NCI-H82 treated with DMSO at 0.1 percent for 48 hours (cell line): Measurements from ENCODE around the gene ZNF837.
"Not testable (repeated sequence)": the region's sequence is repeated elsewhere in the genome, so short reads cannot be mapped to it uniquely, and the experiment has no call there.

ENCODE experiments used
- DNase-seq: peaks from one replicate; lab custom pipeline; 2025; ENCODE audit not compliant: unreplicated experiment; lab: John Stamatoyannopoulos, UW

The ZNF837 gene

DNA sequence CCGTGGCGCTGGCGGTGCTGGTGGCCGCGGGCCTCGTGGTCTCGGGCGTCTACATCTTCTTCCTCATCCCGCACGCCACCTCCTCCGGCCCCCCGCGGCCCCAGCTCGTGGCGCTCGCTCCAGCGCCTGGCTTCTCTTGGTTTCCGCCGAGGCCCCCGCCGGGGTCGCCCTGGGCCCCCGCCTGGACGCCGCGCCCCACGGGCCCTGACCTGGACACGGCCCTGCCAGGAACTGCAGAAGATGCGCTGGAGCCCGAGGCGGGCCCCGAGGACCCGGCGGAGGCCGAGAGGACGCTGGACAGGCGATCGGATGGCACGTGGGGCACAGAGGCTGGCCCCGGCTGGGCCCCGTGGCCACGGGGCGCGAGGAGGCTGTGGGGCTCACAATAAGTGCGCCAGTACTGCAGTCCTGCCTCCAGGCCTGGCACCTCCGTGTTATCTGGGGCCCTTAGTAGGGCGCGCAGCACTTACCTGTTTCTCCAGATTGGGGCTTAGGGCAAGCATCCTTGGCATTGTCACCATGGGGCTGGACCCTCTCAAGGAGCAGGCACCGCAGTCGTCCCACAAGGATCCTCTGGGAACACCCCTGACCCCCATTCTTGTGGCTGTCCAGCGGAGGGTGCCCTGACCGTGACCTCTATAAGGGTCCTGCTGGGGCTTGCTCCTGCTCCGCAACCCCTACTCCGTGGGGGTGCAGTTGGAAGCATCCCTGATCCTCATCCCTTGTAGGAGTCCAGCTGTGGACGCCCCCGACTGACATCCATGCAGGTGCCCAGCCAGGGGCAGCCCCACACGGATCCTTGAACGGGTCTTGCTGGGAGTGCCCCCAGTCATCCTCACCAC lies 16.1 kb upstream of the ZNF837 start:
- DNase-seq, result no peak

DNA sequence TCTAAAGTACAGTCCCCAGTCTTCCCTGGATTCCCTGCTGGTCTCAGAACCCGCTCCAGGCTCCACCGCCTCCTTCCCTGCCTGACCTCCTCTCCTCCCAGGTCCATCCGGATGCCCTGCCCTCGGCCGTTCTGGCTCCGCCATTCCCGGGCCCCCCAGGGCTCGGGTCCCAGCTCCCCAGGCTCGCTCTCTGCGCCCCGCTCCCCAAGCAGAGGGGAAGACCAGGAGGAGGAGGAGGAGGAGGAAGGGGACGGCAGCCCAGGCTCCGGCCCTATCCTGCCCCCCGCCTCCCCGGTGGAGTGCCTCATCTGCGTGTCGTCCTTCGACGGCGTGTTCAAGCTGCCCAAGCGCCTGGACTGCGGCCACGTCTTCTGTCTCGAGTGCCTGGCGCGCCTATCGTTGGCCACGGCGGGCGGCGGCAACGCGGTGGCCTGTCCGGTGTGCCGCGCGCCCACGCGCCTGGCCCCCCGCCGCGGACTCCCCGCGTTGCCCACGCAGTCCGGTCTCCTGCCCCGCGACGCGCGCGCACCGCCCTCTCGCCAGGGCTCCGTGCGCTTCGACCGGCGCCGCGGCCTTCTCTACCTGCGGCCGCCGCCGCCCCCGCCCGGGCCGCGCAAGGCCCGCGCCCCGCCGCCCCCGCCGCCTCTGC lies 15.3 kb upstream of the ZNF837 start:
- DNase-seq, result no peak

DNA sequence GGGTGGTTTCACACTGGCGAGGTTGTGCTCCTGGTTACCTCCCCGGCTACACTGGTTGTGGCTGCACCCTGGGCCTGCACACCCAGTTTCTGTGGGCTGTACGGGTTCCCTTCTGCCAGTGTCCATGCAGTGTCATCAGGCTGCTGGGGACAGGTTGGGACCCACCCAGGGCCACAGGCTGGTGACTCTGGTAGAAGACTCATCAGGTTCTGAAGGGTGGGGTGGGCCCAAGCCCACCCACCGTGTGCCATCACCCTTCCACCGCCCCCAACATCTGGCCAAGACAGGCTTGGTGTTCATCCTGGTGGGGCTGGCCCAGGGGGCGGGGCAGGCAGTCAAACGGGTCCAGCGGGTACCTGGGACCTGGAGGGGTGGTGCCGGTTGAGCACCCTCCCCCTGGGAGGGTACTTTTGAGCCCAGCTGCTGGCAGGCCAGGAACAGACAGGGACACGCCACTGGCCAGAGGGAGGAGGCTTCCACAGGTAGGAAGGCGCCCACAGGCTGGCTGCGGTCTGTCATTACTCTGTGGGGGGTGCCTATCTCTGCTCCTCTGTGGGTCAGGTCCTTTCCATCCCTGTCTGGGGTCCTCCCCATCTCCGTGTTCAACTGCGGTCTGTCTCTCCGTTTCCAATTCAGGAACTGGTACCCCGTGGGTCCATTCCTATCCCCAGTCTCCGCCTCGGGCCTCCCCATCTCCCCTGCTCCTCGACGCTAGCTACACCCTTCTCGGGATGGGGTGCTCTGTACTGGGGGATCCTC lies 14.6 kb upstream of the ZNF837 start, which contains the start of gene RNF225:
Gene RNF225 (plus strand): TSS at position 437 of the 759 bp plus-strand sequence. CDS start 434 bp downstream, outside the sequence.
- no peak for DNase-seq

DNA sequence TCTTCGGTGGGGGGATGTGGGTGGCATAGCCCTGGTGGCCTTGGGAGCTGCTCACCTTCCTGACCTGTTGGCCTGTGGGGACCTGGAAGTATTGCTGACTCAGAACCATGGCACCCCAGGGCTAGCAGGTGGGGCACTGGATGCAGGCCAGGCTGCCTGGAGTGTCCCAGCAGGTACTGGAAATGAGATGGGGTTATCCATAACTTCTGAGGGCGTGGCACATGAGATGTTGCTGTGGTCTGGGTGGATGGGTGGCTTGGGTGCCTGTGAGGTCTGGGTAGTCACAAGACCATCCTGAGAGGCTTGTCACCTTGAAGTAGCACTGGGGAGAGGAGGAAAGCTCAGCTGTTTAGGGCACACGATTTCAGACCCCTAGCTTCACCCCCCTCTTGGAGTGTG lies 14.0 kb upstream of the ZNF837 start:
- DNase-seq, result no peak

DNA sequence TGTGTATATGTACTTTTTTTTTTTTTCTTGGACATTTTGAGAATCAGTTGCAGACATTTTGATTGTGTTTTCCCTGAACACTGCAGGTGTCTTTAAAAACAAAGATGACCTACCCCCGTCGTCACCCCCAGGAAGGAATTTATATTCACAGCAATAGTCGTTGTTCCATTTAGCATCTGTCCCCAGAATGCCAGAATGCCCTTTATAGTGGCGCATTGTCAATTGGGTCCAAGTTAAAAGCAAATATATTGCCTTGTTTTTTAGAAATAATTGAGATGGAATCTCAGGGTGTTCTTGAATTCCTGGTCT lies 12.8 kb upstream of the ZNF837 start:
- DNase-seq, result no peak

DNA sequence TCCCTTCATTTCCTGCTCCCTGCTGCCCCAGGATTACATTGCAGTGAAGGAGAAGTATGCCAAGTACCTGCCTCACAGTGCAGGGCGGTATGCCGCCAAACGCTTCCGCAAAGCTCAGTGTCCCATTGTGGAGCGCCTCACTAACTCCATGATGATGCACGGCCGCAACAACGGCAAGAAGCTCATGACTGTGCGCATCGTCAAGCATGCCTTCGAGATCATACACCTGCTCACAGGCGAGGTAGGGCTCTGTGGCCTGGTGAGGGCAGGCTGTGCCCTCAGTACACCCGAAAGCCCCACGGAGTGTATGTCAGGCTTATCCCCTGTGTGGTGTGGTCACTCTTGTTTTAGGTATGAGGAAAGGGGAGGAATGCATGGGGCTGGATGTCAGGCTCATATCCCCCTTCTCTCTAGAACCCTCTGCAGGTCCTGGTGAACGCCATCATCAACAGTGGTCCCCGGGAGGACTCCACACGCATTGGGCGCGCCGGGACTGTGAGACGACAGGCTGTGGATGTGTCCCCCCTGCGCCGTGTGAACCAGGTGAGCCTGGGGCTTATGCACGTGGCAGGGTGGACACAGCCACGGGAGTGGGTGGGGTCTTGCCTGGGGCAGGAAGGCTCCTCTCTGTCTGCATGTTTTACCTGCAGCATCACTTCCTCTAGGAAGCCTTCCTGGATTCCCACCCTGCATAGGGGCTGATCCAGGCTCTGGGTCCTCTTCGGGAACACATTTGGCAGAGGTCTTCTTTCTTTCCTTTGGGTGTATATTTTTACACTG lies 12.3 kb upstream of the ZNF837 start:
- no peak for DNase-seq

DNA sequence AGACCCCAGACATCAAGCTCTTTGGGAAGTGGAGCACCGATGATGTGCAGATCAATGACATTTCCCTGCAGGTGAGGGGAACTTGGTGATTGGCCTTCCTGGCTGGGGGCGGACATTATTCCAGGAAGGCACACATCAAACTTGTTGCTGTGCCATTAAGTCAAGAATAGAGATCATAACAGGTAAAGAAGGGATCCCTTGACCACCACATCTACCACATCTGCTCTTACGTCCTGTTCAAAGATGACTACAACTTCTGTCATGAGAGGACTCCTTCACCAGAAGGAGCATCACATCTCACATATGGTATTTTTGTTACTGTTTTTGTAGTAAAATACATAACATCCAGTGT lies 7.3 kb upstream of the ZNF837 start:
- DNase-seq, result no peak

DNA sequence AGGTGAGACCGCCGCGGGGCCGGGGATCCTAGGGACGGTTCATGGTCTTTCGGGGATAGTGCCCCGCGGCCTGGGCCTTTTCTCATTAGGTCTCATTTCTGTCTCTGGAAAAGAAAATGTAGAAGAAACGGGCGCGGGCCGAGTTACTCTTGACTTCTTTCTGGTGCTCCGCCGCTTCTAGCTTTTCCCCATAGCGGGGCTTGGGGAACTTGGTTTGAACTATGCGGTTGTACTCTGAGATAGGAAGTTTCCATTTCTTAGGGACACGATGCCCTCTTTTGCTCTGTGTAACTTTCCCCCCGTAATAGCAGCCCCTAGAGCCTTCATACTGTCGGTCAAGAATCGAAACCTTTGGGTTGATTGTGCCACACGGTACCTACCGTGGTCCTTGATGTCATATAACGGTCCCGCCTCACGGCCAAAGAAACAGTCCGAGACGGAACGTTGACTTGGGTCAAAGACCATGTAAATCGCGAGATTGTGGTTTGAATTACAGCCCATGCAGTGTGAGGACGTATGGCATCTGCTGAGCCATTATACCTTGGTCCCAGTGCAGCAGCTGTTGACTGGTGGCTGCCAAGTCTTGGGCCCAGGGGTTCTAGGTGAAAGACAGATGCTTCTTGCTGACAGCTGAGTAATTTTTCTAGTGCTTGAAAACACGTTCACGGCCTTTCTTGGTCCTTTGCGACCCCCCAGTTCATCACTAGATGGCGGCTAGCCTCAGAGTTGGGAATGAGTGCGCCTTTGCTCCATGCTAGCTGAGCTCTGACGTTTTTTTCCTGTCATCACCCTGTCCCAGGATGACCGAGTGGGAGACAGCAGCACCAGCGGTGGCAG lies 6.7 kb upstream of the ZNF837 start:
- DNase-seq, result no peak

DNA sequence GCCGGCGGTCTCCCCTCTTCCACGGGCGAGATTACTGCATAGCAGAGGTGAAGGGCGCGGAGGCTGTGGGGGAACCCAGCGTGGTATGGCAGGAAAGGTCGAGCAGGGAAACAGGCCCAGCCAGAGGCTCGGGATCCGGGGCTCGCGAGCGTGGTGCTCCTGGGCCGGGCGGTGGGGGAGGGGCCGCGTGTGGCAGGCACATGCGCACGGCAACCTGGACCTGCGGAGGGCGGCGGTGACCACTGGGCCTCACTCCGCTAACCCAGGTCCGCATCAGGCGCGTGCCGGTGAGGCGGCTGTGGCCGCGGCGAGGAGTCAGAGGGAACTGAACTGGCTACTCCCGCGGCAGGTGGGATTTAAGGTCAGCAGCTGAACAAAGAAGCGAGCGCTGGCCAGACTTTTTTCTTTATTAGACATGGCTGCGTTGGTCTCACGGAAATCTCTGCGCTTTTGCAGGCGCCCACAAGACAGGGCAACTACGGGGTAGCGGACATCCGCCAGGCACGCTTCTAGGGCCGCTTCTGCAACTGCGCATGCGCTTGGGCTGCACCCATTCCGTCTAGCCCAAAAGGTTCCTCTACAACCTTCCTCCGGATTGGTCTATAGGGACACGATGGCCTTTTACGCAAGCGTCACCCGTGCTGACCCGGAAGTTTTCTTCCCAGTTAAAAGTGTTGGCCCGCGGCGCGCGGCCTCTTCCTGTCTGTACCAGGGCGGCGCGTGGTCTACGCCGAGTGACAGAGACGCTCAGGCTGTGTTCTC lies 5.9 kb upstream of the ZNF837 start, which contains the start of gene RPS5:
Gene RPS5 (plus strand): TSS at position 694 of the 762 bp plus-strand sequence. CDS start 869 bp downstream, outside the sequence.
- peak; percentile 97 for DNase-seq

DNA sequence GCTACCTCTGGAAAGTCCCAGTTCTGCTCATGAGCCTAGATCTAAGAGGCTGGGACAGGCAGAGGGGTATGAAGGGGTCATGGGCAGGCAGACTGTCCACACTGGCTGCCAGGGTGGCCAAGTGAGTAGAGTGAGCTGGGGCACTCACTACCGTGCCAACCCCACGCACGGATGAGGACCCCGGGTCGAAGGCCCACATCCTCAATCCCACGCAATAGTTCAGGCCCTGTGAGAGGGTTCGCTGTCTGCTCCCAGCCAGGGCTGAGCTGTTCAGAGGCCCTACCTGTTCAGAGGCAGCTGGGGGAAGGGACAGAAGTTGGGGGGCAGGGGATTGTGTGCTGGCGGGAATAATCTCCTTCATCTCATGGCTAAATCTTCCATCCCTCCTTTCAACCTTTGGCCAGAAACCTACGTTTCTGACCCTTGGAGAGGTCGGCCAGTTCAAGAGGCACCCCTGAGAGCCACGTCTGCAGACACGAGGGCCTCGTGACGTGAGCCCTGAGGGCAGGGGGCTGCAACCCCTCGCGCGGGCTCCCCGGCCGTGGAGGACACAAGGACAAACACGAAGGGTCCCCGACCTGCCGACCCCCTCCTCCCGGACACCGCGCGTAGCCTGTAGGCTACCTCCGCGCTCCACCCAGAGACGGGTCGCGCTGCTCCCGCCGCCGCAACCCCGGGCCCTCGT lies 5.2 kb upstream of the ZNF837 start:
- DNase-seq, result no peak

DNA sequence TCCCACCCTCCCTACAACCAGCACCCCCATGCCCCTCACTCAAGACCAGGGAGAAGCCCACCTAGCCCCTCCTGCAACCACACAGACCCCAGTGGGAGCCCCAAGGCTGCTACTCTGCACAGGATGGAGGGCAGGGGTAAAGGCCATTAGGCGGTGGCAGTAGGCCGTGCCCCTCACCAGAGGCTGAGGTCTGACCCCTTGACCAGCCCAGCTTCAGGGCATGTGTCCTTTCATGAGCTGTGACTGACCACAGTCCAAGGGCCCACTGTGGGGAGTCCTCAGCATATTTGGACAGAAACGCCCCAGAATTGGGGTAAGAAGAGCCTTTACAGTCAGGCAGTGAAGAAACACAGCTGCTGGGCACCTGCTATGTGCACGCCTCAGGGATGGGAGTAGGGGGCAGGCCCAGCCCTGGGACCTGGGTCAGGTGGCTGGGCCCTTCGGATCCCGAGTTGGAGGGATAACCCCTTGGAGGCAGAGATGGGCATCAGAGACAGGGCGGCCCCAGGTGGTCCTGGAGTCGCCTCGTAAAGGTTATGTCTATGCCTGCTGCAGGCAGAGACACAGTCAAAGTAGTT lies 4.6 kb upstream of the ZNF837 start:
- DNase-seq, result no peak

DNA sequence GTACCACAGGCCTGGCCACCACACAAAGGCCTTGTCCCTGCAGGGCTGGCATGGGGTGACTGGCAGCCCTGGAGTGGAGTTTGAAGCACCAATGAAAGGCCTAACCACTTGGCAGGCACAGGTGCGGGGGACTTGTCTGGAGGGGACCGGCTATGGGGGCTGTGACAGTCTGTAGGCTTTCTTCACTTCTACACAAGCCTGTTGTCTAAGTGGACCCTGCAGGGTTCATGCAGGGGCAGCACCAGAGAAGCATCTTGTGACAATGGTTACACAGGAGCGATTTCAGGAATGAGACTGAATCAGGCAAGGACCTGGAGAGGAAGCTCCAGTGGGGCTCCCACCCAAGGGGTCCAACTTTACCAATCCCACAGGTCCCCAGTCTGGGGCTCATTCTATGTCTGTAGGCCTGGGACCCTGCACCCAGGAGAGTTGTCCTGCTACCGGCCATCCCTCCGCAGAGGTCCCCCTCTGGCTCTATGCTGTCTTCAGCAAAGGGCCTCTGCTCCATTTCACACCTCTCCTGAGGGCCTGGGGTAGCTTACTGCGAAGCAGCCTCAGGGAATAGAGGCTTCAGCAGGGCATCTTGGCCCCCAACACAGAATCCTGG lies 2.3 kb upstream of the ZNF837 start:
- DNase-seq, result no peak

DNA sequence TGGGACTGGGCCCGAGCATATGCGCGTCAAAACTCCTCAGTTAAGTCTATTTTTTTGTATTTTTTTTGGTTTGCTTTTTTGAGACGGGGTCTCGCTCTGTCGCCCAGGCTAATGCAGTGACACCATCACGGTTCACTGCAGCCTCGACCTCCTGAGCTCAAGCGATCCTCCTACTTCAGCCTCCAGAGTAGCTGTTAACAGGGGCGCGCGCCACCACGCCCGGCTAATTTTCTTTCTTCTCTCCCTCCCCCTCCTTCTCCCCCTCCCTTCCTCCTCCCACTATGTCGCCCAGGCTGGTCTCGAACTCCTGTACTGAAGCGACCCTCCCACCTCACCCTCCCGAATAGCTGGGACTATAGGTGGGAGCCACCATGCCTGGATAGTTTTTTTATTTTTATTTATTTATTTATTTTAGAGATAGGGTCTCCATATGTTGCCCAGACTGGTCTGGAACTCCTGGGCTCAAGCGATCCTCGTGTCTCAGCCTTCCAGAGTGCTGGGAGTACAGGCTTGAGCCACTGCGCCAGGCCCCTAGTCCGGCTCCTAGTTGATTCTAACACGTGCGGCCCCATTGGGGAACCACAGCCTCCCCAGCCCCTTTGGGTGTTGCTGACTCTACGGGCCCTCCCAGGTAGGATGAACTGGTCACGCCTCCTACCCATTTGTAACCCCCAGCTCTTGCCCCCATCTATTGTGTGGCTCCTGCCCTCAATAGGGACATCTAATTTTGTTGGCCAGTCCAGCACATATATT lies 806 bp upstream of the ZNF837 start:
- DNase-seq, result no peak

DNA sequence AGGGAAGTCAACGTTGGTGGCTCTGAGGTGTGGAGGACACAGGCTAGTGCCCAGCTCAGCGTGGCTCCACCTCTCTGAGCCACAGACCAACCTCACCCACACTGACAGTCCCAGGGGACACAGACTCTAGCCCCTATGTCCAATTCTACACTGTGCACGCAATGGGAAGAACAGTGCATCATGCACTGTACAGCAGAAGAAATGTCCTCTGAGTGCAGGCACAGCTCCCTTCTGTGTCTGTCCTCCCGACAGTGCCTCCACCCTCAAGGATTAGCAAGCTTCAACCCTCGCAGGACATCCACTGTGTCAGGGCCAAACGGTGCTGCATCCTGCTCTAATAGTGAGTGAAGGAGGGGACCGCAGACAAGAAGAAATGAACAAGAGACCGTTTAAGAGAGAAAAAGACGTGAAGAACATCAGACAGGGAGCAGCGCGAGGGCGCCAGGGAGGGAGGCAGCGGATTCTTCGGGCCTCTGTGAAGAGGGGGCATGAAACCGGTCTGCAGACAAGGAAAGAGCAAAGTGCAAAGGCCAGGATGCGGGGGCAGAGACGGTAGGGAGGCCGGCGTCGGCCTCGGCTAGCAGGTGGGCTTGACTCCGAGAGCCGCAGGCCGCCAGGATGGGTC lies 681 bp downstream of the ZNF837 start:
- no peak for DNase-seq

DNA sequence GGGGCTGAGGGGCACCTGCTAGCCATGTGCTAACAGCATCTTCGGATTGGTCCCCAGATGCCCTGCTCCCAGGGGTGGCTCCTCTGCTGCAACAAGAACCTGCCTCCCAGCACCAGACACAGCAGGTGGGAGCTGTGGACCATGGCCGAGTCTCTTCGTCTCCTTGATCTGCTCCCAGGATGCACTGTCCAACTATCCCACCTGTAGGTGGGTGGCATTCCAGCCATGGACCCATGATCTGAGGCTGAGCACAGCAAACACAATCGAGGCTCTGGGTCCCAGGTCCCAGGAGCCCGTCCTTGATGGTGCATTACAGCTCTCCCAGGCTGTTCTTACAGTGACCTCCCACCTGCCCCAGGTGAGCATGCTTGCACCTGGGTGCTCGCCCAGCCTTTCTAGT lies 1.6 kb downstream of the ZNF837 start:
- DNase-seq, result no peak

DNA sequence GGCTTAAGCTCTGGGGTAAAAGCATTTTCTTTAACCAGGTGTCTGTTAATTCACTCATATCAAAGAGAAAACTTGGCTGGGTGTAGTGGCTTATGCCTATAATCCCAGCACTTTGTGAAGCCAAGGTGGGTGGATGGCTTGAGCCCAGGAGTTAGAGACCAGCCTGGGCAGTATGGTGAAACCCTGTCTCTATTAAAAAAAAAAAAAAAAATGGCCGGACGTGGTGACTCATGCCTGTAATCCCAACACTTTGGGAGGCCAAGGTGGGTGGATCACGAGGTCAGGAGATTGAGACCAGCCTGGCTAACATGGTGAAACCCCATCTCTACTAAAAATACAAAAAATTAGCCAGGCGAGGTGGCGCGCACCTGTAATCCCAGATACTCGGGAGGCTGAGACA lies 4.1 kb downstream of the ZNF837 start:
- not testable (repeated sequence) for DNase-seq

DNA sequence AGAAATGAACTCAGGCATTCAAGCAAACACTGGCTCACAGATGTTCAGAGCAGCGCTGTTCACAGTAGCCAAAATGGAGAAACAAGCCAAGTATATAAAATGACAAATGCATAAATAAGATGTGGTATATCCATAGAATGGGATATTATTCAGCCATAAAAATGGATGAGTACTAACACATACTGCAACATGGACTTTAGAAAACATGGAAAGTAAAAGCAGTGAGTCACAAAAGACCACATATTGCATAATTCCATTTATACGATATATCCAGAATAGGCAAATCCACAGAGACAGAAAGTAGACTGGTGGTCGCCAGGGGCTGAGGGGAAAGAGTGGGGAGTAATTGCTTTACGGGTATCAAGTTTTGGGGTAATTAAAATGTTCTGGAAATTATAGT lies 6.6 kb downstream of the ZNF837 start:
- DNase-seq, result no peak
